Calu3 (cell line): Measurements from ENCODE around the gene TSPAN12. TPM values are rescaled to one million over a fixed set of nuclear protein-coding genes. Genes with fewer than 3 reads are reported as not detected.

ENCODE experiments used
- BruUV-seq: library from RNA; stranded (reverse); fragments of 400-500 nt; replicated peaks from 2 replicates; lab custom pipeline; 2021; lab: Mats Ljungman, UMichigan
- CTCF ChIA-PET: fragments of 300-600 bp; sonication (Branson Sonifier 250); formaldehyde crosslinking; loops from one replicate; lab custom pipeline; 2022; ENCODE audit warnings: antibody characterized with exemption; lab: Charles Lee
- DNase-seq: peaks from one replicate; pipeline ENCODE4 v3.0.0; 2022
- H3K27ac Mint-ChIP-seq: one replicate; pipeline ENCODE4 v1.8.0; 2022; ENCODE audit warnings: mixed read lengths; ENCODE audit not compliant: unreplicated experiment
- H3K27me3 Mint-ChIP-seq: one replicate; pipeline ENCODE4 v1.8.0; 2022; ENCODE audit warnings: mixed read lengths; ENCODE audit not compliant: unreplicated experiment
- H3K36me3 Mint-ChIP-seq: one replicate; pipeline ENCODE4 v1.8.0; 2022; ENCODE audit warnings: mild to moderate bottlenecking, moderate library complexity, mixed read lengths; ENCODE audit not compliant: insufficient read depth, unreplicated experiment
- H3K4me1 Mint-ChIP-seq: one replicate; pipeline ENCODE4 v1.8.0; 2022; ENCODE audit warnings: mild to moderate bottlenecking, low read depth, mixed read lengths; ENCODE audit not compliant: unreplicated experiment
- H3K4me3 Mint-ChIP-seq: one replicate; pipeline ENCODE4 v1.8.0; 2022; ENCODE audit warnings: mild to moderate bottlenecking, low read depth, moderate library complexity, mixed read lengths; ENCODE audit not compliant: unreplicated experiment
- H3K9me3 Mint-ChIP-seq: one replicate; pipeline ENCODE4 v1.8.0; 2022; ENCODE audit warnings: low read depth, mixed read lengths; ENCODE audit not compliant: unreplicated experiment
- CTCF ChIP-seq: fragments of 200-600 bp; IDR thresholded peaks from one replicate; pipeline ENCODE4 v1.8.0; 2022; ENCODE audit warnings: antibody characterized with exemption; ENCODE audit not compliant: unreplicated experiment
- intact Hi-C: fragments of 100-400 bp; cut with micrococcal nuclease; formaldehyde crosslinking; loops from one replicate; pipeline ENCODE4 v1.10.0; 2022; ENCODE audit not compliant: unreplicated experiment
- total RNA-seq: library from RNA; stranded (reverse); gene quantifications from 2 replicates; pipeline ENCODE4 v1.2.3, GENCODE V29; 2022

Gene TSPAN12
- total RNA-seq, 1 experiment from 2014 or later, result 14.6 TPM

- H3K27ac Mint-ChIP-seq, result no peak overlapping the region
- no peak for DNase-seq
- no peaks in the 10 kb centered on the region for H3K36me3 Mint-ChIP-seq
- BruUV-seq, result no TSS peak
- TF ChIP-seq CTCF, result no peak
- peaks cover 2% of the 10 kb centered on the region for H3K9me3 Mint-ChIP-seq
- H3K4me3 Mint-ChIP-seq, result no peak overlapping the region
- no peaks in the 10 kb centered on the region for H3K27me3 Mint-ChIP-seq
- intact Hi-C loops, result no loop called here
- H3K4me1 Mint-ChIP-seq, result peaks cover 7% of the 10 kb centered on the region
- CTCF ChIA-PET, result no interaction called here
Measured at GRCh38 chr7:120793213-120793936, 64.6 kb downstream of the TSPAN12 start.

DNA sequence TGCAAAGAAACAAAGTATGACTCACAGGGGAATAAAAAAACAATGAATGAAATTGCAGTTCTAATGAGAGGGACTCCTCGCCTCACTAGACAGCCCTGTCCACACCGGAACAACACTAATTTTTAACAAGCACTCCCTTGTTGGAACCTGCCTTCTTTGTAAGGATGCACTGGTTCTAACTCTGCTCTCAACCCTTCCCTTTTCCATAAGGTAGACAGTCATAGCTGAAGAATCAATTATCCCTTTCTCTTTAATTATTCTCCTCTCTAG lies 65.1 kb downstream of the TSPAN12 start:
- no peak overlapping the region for H3K27ac Mint-ChIP-seq
- H3K4me3 Mint-ChIP-seq, result no peak overlapping the region
- no peaks in the 10 kb centered on the region for H3K27me3 Mint-ChIP-seq
- peaks cover 7% of the 10 kb centered on the region for H3K4me1 Mint-ChIP-seq
- no peak for DNase-seq
- TF ChIP-seq CTCF, result no peak
- no peaks in the 10 kb centered on the region for H3K36me3 Mint-ChIP-seq
- BruUV-seq, result no TSS peak
- peaks cover 2% of the 10 kb centered on the region for H3K9me3 Mint-ChIP-seq
- CTCF ChIA-PET, result interaction anchor here (1.2 to 1.5 kb wide), 9 partner anchors 10 to 315 kb away, joined by 3 to 10 read pairs (median 4); partner anchors contain the start of gene ING3
- intact Hi-C loops, result loop anchor here (1.0 kb wide), 1 partner anchor 149 kb away; no protein-coding TSS in a partner anchor

- H3K4me1 Mint-ChIP-seq, result peaks cover 7% of the 10 kb centered on the region
- CTCF ChIA-PET, result interaction anchor here (0.8 to 1.5 kb wide), 12 partner anchors 9 to 316 kb away, joined by 3 to 10 read pairs (median 4); partner anchors contain the start of genes ING3 and TSPAN12
- DNase-seq, result peak; percentile 84
- no peaks in the 10 kb centered on the region for H3K9me3 Mint-ChIP-seq
- peak; percentile 88 for TF ChIP-seq CTCF
- H3K36me3 Mint-ChIP-seq, result no peaks in the 10 kb centered on the region
- intact Hi-C loops, result loop anchor here (1.0 kb wide), 1 partner anchor 149 kb away; no protein-coding TSS in a partner anchor
- H3K27ac Mint-ChIP-seq, result no peak overlapping the region
- no peaks in the 10 kb centered on the region for H3K27me3 Mint-ChIP-seq
- H3K4me3 Mint-ChIP-seq, result no peak overlapping the region
- BruUV-seq, result no TSS peak
Measured at GRCh38 chr7:120792091-120792860, 65.7 kb downstream of the TSPAN12 start.

DNA sequence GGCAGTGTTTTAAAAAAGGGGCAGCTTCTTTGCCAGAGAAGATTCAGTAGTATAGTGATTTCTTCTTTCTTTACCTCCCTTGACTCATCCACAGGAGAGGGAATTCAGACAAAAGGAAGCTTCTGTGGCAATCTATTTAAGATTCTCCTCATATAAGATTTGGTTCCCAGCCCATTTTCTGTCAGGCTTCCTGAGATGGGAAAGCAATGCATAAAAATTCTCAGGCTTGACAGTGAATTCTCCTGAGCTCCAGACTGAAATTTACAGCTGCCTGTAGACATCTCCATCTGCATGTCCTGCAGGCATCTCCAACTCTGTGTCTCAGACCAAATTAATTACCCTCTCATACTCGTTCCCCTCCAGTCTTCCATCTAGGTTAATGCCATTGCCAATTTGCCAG lies 72.8 kb downstream of the TSPAN12 start:
- no peaks in the 10 kb centered on the region for H3K36me3 Mint-ChIP-seq
- BruUV-seq, result no TSS peak
- intact Hi-C loops, result no loop called here
- no peaks in the 10 kb centered on the region for H3K27me3 Mint-ChIP-seq
- no peaks in the 10 kb centered on the region for H3K9me3 Mint-ChIP-seq
- no peak for TF ChIP-seq CTCF
- CTCF ChIA-PET, result no interaction called here
- DNase-seq, result no peak
- no peak overlapping the region for H3K27ac Mint-ChIP-seq
- no peaks in the 10 kb centered on the region for H3K4me1 Mint-ChIP-seq
- H3K4me3 Mint-ChIP-seq, result no peak overlapping the region
